Mucosa of rectum (tissue), 2 donors: ENCODE measurements around the gene ITPRIPL2.

Experiments used
- H3K27ac ChIP-seq, 2 donors: one replicate each; pipeline ENCODE4 v1.7.0; 2013; ENCODE audit warnings: inconsistent platforms in 2 of 2, low read depth in 2 of 2, low read length in 2 of 2
- H3K27me3 ChIP-seq, 2 donors: one replicate each; pipeline ENCODE4 v1.7.0; 2013; ENCODE audit warnings: low read length in 2 of 2; ENCODE audit not compliant: control insufficient read depth in 2 of 2, insufficient read depth in 2 of 2
- H3K36me3 ChIP-seq, 2 donors: one replicate each; pipeline ENCODE4 v1.7.0; 2013; ENCODE audit warnings: low read length in 2 of 2; ENCODE audit not compliant: control insufficient read depth in 2 of 2, insufficient read depth in 2 of 2
- H3K4me1 ChIP-seq, 2 donors: one replicate each; pipeline ENCODE4 v1.7.0; 2013; ENCODE audit warnings: low read length in 2 of 2, mild to moderate bottlenecking in 1 of 2; ENCODE audit not compliant: control insufficient read depth in 2 of 2, insufficient read depth in 2 of 2
- H3K4me3 ChIP-seq, 2 donors: one replicate each; pipeline ENCODE4 v1.7.0; 2013; ENCODE audit warnings: low read length in 2 of 2
- H3K9ac ChIP-seq, 2 donors: one replicate each; pipeline ENCODE4 v1.7.0; 2013; ENCODE audit warnings: low read length in 2 of 2, low read depth in 1 of 2, mild to moderate bottlenecking in 1 of 2
- H3K9me3 ChIP-seq, 2 donors: one replicate each; pipeline ENCODE4 v1.7.0; 2013; ENCODE audit warnings: low read length in 2 of 2; ENCODE audit not compliant: control insufficient read depth in 2 of 2
- donor health status: healthy.
- donor health status: Normal muscosa, but diverticular disease.

The ITPRIPL2 gene

DNA sequence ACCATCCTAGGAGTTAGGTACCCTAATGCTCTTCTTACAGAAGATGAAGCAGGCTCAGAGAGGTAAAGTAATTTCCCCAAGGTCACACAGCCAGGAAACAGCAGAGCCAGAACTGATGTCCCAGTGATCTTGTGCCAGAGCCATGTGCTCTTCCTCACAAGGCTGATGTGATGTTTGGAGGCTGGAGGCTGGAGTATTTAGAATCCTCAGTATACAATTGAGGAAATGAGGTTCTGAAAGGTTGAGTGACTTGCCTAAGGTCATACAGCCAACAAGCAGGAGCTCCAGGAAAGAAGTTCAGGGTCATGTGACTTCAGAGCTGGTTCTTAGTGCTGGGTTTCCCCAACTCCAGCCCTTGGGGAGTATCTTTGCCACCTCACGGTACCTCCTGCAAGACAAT lies 18.5 kb downstream of the ITPRIPL2 start:
- H3K27me3 ChIP-seq, result no peaks in the 10 kb centered on the region
- H3K9me3 ChIP-seq, result no peaks in the 10 kb centered on the region
- no peak overlapping the region for H3K4me3 ChIP-seq
- peaks cover 45 to 49% of the 10 kb centered on the region in 2 donors for H3K4me1 ChIP-seq
- no peak overlapping the region for H3K9ac ChIP-seq
- peak overlapping the region; percentile 65 to 74 for H3K27ac ChIP-seq
- no peaks in the 10 kb centered on the region for H3K36me3 ChIP-seq

DNA sequence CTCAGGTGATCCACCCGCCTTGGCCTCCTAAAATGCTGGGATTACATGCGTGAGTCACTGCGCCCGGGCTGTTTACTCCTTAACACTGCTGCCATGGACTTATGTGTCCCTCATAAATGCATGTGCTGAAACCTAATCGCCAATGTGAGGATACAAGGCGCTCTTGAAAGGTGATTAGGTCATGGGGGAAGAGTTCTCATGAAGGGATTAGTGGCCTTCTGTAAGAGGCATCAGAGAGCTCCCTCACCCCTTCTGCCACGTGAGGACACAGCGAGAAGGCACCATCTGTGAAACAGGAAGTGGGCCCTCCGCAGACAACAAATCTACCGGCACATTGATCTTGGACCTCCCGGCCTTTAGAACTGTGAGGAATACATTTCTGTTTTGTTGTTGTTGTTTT lies 19.1 kb downstream of the ITPRIPL2 start:
- no peak overlapping the region for H3K9ac ChIP-seq
- H3K27me3 ChIP-seq, result no peaks in the 10 kb centered on the region
- H3K4me3 ChIP-seq, result no peak overlapping the region
- H3K36me3 ChIP-seq, result no peaks in the 10 kb centered on the region
- H3K27ac ChIP-seq, result no peak overlapping the region
- no peaks in the 10 kb centered on the region for H3K9me3 ChIP-seq
- peaks cover 49 to 51% of the 10 kb centered on the region in 2 donors for H3K4me1 ChIP-seq

DNA sequence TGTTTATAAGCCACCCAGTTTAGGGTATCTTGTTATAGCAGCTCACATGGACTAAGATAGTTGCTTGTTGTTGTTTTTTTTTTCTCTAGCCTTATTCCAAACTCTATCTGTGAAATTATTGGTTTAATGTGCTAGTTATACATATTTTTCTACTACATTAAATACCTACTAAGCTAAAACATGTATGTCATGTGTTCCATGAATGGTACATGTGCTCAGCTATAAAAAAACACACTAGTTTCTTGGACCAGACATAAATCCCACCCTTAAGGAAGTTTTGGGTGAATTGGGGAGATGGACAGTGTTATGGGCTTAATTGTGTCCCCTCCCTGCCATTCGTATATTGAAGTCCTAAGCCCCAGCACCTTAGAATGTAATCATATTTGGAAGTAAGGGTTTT lies 19.8 kb downstream of the ITPRIPL2 start:
- no peak overlapping the region for H3K4me3 ChIP-seq
- H3K27me3 ChIP-seq, result no peaks in the 10 kb centered on the region
- peaks cover 49 to 53% of the 10 kb centered on the region in 2 donors for H3K4me1 ChIP-seq
- no peak overlapping the region for H3K9ac ChIP-seq
- no peaks in the 10 kb centered on the region for H3K36me3 ChIP-seq
- H3K27ac ChIP-seq, result no peak overlapping the region
- H3K9me3 ChIP-seq, result no peaks in the 10 kb centered on the region

DNA sequence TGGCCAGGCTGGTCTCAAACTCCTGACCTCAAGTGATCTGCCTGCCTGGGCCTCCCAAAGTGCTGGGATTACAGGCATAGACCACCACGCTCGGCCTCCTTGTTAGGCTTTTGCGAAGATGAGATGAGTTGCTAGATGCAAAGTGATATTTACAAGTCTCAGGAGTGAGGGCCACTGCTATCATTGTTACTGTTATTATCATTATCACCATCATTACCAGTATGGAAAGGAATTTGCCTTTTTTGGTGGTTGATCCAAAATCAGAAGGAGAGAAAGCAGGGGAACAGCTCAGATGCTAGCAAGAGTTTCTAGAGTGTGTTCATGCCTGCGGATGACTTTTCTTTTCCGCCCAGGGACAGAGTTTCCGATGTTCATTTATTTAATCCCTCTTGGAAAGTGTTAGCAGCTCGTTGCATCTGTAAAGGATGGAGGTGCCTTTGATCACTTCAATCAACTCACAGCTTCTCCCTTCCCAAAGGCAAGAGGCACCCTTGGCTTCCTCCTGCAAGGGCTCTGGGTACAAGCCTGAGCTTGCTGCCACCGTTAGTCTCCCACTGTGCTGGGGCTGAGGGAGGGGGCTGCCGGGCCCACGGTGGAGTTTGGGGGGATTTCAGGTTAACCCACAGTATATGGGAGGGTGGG lies 21.6 kb downstream of the ITPRIPL2 start:
- Histone ChIP-seq H3K27me3 (no peaks in the 10 kb centered on the region), H3K9ac (no peak overlapping the region), H3K27ac (peak overlapping the region; percentile 13 to 18), H3K4me1 (peaks cover 43 to 50% of the 10 kb centered on the region in 2 donors), H3K4me3 (no peak overlapping the region), H3K36me3 (no peaks in the 10 kb centered on the region), H3K9me3 (no peaks in the 10 kb centered on the region)

DNA sequence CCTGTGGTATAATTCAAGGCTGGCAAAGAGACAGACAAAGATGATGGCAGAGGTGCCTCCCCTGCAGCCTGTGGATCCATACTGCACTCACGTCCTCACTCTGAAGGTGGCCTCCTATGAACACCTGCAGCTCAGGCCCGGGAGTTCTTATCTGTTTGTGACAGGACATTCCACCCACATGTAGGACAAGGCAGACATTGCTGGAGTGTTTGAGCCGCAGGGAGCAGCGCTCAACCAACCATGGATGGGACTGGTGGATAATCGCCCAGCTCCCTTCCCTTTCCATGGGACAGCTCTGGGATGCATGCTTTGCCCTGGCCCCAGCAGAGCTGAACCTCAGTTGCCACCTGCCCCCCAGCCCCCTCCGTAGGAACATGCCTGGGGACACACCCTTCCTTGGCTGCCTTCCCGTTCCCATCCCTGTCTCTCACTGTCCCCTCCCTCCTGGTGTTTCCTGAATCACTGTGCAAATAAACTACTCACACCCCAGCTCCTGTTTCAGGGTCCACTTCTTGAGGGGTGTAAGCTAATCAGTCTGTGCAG lies 22.2 kb downstream of the ITPRIPL2 start:
- Histone ChIP-seq H3K4me3 (peak overlapping the region in 1 of 2 donors; percentile 49), H3K4me1 (peaks cover 39 to 44% of the 10 kb centered on the region in 2 donors), H3K9ac (no peak overlapping the region), H3K27me3 (no peaks in the 10 kb centered on the region), H3K36me3 (no peaks in the 10 kb centered on the region), H3K27ac (peak overlapping the region; percentile 13 to 18), H3K9me3 (no peaks in the 10 kb centered on the region)

DNA sequence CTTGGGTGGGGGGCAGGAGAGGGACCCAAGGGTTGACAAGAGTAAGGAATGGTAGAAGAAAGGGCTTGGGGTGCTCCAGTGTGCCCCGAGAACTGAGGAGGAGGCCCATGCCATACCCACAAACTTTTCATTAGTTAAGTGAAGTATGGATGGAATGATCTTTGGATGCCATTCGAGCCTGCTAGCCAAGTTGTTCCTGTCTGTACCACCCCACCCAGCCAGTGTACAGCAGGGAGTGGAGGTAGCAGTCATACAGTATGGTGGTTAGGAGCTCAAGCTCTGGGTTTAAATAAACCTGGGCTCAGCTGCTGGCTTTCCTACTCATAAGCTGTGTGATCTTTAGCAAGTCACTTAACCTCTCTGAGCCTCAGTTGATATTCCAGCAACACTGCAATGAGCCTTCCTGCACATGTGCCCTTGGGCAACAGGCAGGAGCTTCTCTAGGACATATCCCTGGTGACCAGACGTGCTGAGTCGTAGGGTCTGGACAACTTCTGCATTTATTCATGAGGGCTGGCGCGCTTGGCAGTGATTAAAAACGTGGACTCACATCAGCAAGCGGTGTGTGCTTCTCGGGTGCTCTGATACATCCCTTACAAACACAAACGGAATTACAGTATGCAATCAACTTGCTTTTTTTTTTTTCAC lies 22.9 kb downstream of the ITPRIPL2 start:
- H3K27ac ChIP-seq, result peak overlapping the region; percentile 3 to 13

DNA sequence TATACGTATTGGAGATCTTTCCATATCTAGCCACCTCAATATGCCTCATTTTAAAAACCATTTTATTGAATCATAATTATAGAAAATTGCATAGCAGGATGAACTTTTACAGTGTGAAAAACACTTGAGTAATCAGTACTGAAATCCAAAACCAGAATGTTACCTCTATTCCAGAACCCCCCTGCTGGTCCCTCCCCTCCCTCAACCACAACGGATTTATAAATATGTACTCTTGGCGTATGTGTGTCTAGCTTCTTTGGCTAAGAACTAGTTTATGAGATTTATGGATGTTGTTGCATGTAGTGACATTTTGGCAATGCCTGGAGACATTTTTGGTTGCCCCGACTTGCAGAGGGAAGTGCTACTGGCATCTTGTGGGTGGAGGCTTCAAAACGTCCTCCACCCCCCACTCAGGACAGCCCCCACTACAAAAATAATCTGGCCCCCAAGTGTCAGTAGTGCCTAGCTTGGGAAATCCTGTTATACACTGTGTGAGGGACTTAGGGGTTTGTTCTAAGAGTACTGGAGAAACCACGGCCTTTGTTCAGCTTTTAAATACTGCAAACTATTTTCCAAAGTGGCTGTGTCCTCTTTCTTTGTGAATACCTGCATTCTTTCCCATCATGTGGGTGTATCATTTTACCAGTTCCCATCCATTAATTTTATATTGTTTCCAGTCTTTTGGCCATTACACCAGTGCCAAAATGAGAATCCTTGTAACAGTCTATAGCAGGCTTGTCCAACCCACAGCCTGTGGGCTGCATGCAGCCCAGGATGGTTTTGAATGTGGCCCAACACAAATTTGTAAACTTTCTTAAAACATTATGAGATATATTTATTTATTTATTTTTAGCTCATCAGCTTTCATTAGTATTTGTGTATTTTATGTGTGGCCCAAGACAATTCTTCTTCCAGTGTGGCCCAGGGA lies 23.7 kb downstream of the ITPRIPL2 start:
- H3K27ac ChIP-seq, result no peak overlapping the region
- H3K36me3 ChIP-seq, result no peaks in the 10 kb centered on the region
- H3K4me3 ChIP-seq, result no peak overlapping the region
- H3K9ac ChIP-seq, result no peak overlapping the region
- H3K4me1 ChIP-seq, result peaks cover 25 to 31% of the 10 kb centered on the region in 2 donors
- no peaks in the 10 kb centered on the region for H3K27me3 ChIP-seq
- no peaks in the 10 kb centered on the region for H3K9me3 ChIP-seq

More for the DNA sequence above, 22.9 kb downstream of the ITPRIPL2 start:
- Histone ChIP-seq H3K4me1 (peaks cover 33 to 37% of the 10 kb centered on the region in 2 donors), H3K4me3 (peak overlapping the region in 1 of 2 donors; percentile 49), H3K36me3 (no peaks in the 10 kb centered on the region), H3K27me3 (no peaks in the 10 kb centered on the region), H3K9ac (no peak overlapping the region), H3K9me3 (no peaks in the 10 kb centered on the region)

DNA sequence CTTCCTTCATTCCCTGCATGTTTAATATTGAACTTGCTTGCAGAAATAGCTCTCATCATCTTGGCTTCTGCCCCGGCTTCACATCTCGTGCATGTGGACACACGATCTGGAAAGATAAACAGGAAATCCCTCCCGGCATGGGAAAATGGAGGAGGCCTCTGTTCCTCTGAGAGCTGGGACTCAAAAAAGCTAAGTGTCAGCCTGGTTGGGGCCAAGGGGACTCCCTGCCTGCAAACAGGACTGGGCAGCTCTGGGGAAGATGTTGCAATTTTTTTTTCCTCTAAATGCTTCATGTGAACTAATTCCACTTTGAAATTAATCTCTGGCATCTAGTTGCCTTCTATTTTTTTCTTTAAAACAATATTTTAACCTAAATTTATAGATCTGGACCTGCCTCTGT lies 24.8 kb downstream of the ITPRIPL2 start:
- H3K27ac ChIP-seq, result peak overlapping the region in 1 of 2 donors; percentile 46
- no peaks in the 10 kb centered on the region for H3K27me3 ChIP-seq
- H3K4me1 ChIP-seq, result peaks cover 22 to 31% of the 10 kb centered on the region in 2 donors
- no peak overlapping the region for H3K4me3 ChIP-seq
- no peak overlapping the region for H3K9ac ChIP-seq
- no peaks in the 10 kb centered on the region for H3K36me3 ChIP-seq
- no peaks in the 10 kb centered on the region for H3K9me3 ChIP-seq

DNA sequence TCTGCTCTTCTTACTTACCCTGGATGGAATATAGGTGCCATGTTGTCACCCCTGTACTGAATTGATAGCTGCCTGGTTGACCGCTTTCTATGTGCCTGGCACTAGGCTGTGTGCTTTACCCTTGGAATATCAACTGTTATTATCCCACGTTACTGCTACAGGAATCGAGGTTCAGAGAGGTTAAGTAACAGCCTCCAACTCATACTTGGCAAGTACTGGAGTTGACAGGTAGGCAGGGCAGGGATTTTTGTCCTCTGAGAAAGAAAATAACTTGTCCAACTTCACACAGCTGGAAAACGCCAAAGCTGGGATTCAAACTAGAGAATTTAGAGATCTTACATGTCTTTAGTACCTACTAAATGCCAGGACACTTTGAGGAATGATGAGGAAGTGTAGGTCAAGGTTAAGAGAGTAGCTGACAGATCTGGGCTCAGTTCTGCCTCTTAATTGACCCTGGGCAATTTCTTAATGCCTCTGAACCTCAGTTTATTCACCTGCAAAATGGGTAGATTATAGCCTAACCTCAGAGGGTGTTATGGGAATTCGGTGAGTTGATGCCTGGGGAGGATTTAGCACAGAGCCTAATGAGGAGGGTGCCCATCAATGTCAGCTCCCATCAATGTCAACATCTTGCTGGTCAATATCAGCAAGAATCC lies 25.8 kb downstream of the ITPRIPL2 start:
- Histone ChIP-seq H3K27me3 (peaks cover 0 to 1% of the 10 kb centered on the region in 2 donors), H3K4me3 (no peak overlapping the region), H3K9ac (no peak overlapping the region), H3K9me3 (no peaks in the 10 kb centered on the region), H3K4me1 (peaks cover 22 to 31% of the 10 kb centered on the region in 2 donors), H3K36me3 (no peaks in the 10 kb centered on the region), H3K27ac (no peak overlapping the region)
